GM18870 (cell line): ENCODE data around the gene NFIA.
A peak's percentile ranks its signal among the peaks of the same experiment; 100 is the strongest.

Source experiments
- ATAC-seq: cut with Tn5 transposase; IDR thresholded peaks from one replicate; pipeline ENCODE4 v1.9.1; 2021; ENCODE audit warnings: moderate library complexity; ENCODE audit not compliant: unreplicated experiment

Gene NFIA

GRCh38 chr1:61318319-61319125 lies 236.2 kb downstream of the NFIA start:
- peak; percentile 99 for ATAC-seq

GRCh38 chr1:61320575-61320974 lies 238.2 kb downstream of the NFIA start:
- ATAC-seq, result no peak

- ATAC-seq, result no peak
These were observed 239.8 kb downstream of the NFIA start for GRCh38 chr1:61322008-61322744.

- no peak for ATAC-seq
These were observed 240.4 kb downstream of the NFIA start for GRCh38 chr1:61322769-61323168.

- no peak for ATAC-seq
These were observed 241.4 kb downstream of the NFIA start for GRCh38 chr1:61323681-61324328.

GRCh38 chr1:61326713-61327112 lies 244.4 kb downstream of the NFIA start:
- no peak for ATAC-seq

GRCh38 chr1:61327436-61327835 lies 245.1 kb downstream of the NFIA start:
- no peak for ATAC-seq

- ATAC-seq, result no peak
These were observed 247.2 kb downstream of the NFIA start for GRCh38 chr1:61329556-61329955.

- ATAC-seq, result no peak
These were observed 247.7 kb downstream of the NFIA start for GRCh38 chr1:61330018-61330417.

GRCh38 chr1:61330571-61330970 lies 248.2 kb downstream of the NFIA start:
- ATAC-seq, result no peak

GRCh38 chr1:61332196-61332753 lies 249.9 kb downstream of the NFIA start:
- peak; percentile 99 for ATAC-seq

- ATAC-seq, result no peak
These were observed 250.4 kb downstream of the NFIA start for GRCh38 chr1:61332796-61333195.

GRCh38 chr1:61334718-61335589 lies 252.6 kb downstream of the NFIA start:
- ATAC-seq, result no peak

- no peak for ATAC-seq
These were observed 254.7 kb downstream of the NFIA start for GRCh38 chr1:61337037-61337436.

GRCh38 chr1:61337441-61337951 lies 255.1 kb downstream of the NFIA start:
- ATAC-seq, result no peak

GRCh38 chr1:61337981-61338848 lies 255.9 kb downstream of the NFIA start:
- no peak for ATAC-seq

GRCh38 chr1:61338899-61339298 lies 256.5 kb downstream of the NFIA start:
- ATAC-seq, result no peak

- ATAC-seq, result no peak
These were observed 259.1 kb downstream of the NFIA start for GRCh38 chr1:61341426-61341825.

GRCh38 chr1:61343734-61344420 lies 261.5 kb downstream of the NFIA start:
- ATAC-seq, result no peak
